Naive thymus-derived CD4-positive, alpha-beta T cell (primary cell): ENCODE data around the gene CEP97. TPM values are rescaled to one million over a fixed set of nuclear protein-coding genes. Genes with fewer than 3 reads are reported as not detected.
A peak's percentile ranks its signal among the peaks of the same experiment; 100 is the strongest.
"Not testable (repeated sequence)": the region's sequence is repeated elsewhere in the genome, so short reads cannot be mapped to it uniquely, and the experiment has no call there.

Source experiments
- ATAC-seq: fragments of 150-1000 bp; cut with Tn5 transposase; 2 replicates; pipeline ENCODE4 v1.10.0; 2021; ENCODE audit warnings: mild to moderate bottlenecking, moderate library complexity
- CTCF ChIA-PET: fragments of 350-600 bp; sonication (Branson Sonifier 250); formaldehyde crosslinking; loops from one replicate; lab custom pipeline; 2021; ENCODE audit warnings: antibody characterized with exemption; lab: Charles Lee
- POLR2A ChIA-PET: fragments of 350-600 bp; sonication (Branson Sonifier 250); formaldehyde crosslinking; loops from one replicate; lab custom pipeline; 2021; ENCODE audit warnings: antibody characterized with exemption, inconsistent platforms; lab: Charles Lee
- DNase-seq, 9 donors: peaks; one replicate each; pipeline versions ENCODE4 v3.0.0 to v3.0.0-alpha.2; 2020 to 2022; ENCODE audit warnings: mixed read lengths in 1 of 9
- H3K27ac ChIP-seq: one replicate; pipeline ENCODE4 v1.7.0; 2013; ENCODE audit warnings: mild to moderate bottlenecking, low read depth, low read length, moderate library complexity
- H3K27me3 ChIP-seq, 2 donors: one replicate each; pipeline ENCODE4 v1.7.0; 2013; ENCODE audit warnings: low read length in 2 of 2, mild to moderate bottlenecking in 2 of 2, moderate library complexity in 2 of 2; ENCODE audit not compliant: control insufficient read depth in 2 of 2, insufficient read depth in 2 of 2
- H3K36me3 ChIP-seq, 3 experiments: 1 replicate in 2 of 3; 2 replicates in 1 of 3; pipeline ENCODE4 v1.7.0; 2013; ENCODE audit warnings: low read length in 3 of 3, mild to moderate bottlenecking in 3 of 3, moderate library complexity in 1 of 3; ENCODE audit not compliant: insufficient read depth in 3 of 3, control insufficient read depth in 2 of 3
- H3K4me1 ChIP-seq, 2 donors: one replicate each; pipeline ENCODE4 v1.7.0; 2013; ENCODE audit warnings: low read length in 2 of 2, mild to moderate bottlenecking in 2 of 2, moderate library complexity in 1 of 2; ENCODE audit not compliant: control insufficient read depth in 2 of 2, insufficient read depth in 2 of 2
- H3K4me3 ChIP-seq: 2 replicates; pipeline ENCODE4 v1.7.0; 2013; ENCODE audit warnings: mild to moderate bottlenecking, low read length
- H3K9me3 ChIP-seq, 3 experiments: 1 replicate in 2 of 3; 2 replicates in 1 of 3; pipeline ENCODE4 v1.7.0; 2013; ENCODE audit warnings: low read length in 3 of 3; ENCODE audit not compliant: control insufficient read depth in 2 of 3
- H3K27ac Mint-ChIP-seq, 9 donors: one replicate each; pipeline ENCODE4 v1.8.0; 2020 to 2022; ENCODE audit warnings: mixed read lengths in 9 of 9, mild to moderate bottlenecking in 8 of 9, moderate library complexity in 5 of 9, inconsistent platforms in 2 of 9
- H3K27me3 Mint-ChIP-seq, 5 donors: one replicate each; pipeline ENCODE4 v1.8.0; 2021 to 2022; ENCODE audit warnings: mixed read lengths in 5 of 5, mild to moderate bottlenecking in 1 of 5
- H3K36me3 Mint-ChIP-seq, 5 donors: one replicate each; pipeline ENCODE4 v1.8.0; 2020 to 2022; ENCODE audit warnings: mixed read lengths in 5 of 5, mild to moderate bottlenecking in 3 of 5, inconsistent platforms in 1 of 5
- H3K4me1 Mint-ChIP-seq, 7 donors: one replicate each; pipeline ENCODE4 v1.8.0; 2020 to 2022; ENCODE audit warnings: mixed read lengths in 7 of 7, mild to moderate bottlenecking in 3 of 7, inconsistent platforms in 1 of 7
- H3K4me3 Mint-ChIP-seq, 10 donors: one replicate each; pipeline ENCODE4 v1.8.0; 2020 to 2022; ENCODE audit warnings: mild to moderate bottlenecking in 10 of 10, mixed read lengths in 10 of 10, moderate library complexity in 6 of 10, inconsistent platforms in 2 of 10
- H3K9me3 Mint-ChIP-seq, 11 donors: one replicate each; pipeline ENCODE4 v1.8.0; 2020 to 2022; ENCODE audit warnings: mixed read lengths in 11 of 11, mild to moderate bottlenecking in 4 of 11, inconsistent platforms in 1 of 11, moderate library complexity in 1 of 11
- intact Hi-C, 2 donors: fragments of 100-400 bp; cut with micrococcal nuclease; formaldehyde crosslinking; loops; one replicate each; pipeline ENCODE4 v1.15.1; 2023
- polyA plus RNA-seq, 2 donors: library from polyadenylated mRNA; unstranded; fragments of 300-500 nt; fragmentation: Illumina TruSeq; gene quantifications; one replicate each; pipeline ENCODE4 v1.2.3, GENCODE V29; 2021
- total RNA-seq, 6 experiments: library from RNA in 5 of 6; stranded (reverse) in 5 of 6; gene quantifications; 1 replicate in 5 of 6; 2 replicates in 1 of 6; pipeline ENCODE4 v1.2.3 and lab custom pipeline; 2021 to 2026

The CEP97 gene
- total and polyA plus RNA-seq, 7 experiments from 2014 or later: 3.4 to 21.7 (median 6.7) TPM

DNA sequence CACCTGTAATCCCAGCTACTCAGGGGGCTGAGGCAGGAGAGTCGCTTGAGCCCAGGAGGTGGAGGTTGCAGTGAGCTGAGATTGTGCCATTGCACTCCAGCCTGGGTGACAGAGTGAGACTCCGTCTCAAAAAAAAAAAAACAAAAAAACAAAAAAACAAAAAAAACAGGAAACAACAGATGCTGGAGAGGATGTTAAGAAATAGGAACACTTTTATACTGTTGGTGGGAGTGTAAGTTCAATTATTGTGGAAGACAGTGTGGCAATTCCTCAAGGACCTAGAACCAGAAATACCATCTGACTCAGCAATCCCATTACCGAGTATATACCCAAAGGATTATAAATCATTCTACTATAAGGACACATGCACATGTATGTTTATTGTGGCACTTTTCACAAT is 17.5 kb downstream of the CEP97 start:
- intact Hi-C loops, H3K27me3 Mint-ChIP-seq, H3K4me1 Mint-ChIP-seq, H3K36me3 ChIP-seq, H3K27me3 ChIP-seq, DNase-seq, H3K4me1 ChIP-seq, H3K4me3 ChIP-seq, H3K4me3 Mint-ChIP-seq, ATAC-seq, H3K9me3 ChIP-seq, H3K27ac ChIP-seq, CTCF ChIA-PET: not testable (repeated sequence)
- Mint-ChIP-seq H3K9me3 (peaks cover 0 to 30% (median 1%) of the 10 kb centered on the region in 11 donors), H3K36me3 (peaks cover 1 to 61% (median 27%) of the 10 kb centered on the region in 5 donors), H3K27ac (peak overlapping the region in 2 of 9 donors; percentile 25 to 78)
- POLR2A ChIA-PET: interaction anchor here (0.8 kb wide), 1 partner anchor 10 kb away, joined by 3 read pairs; no protein-coding TSS in a partner anchor

DNA sequence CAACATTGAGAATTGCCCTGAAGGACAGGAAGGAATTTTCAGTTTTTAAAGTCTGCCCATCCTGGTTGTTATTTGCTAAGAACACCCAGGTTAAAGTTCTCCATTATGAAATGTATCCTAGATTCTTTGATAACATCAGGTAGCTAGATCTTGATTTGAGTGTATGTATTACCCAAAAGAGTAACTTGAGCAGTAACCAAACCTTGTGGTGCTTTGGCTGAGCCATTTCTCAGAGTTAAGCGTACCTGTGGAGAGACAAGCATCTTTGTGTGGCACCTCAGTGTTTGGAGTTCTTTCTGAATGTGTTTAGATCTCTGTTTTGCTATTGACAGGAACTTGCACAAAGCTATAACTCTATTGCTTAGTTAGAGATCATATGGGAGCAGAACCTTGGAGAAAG is 20.4 kb downstream of the CEP97 start:
- Histone ChIP-seq H3K9me3 (no peaks in the 10 kb centered on the region), H3K36me3 (no peaks in the 10 kb centered on the region), H3K4me1 (no peaks in the 10 kb centered on the region), H3K27ac (no peak overlapping the region), H3K27me3 (no peaks in the 10 kb centered on the region), H3K4me3 (no peak overlapping the region)
- intact Hi-C loops: no loop called here
- Mint-ChIP-seq H3K27me3 (no peaks in the 10 kb centered on the region), H3K27ac (peak overlapping the region in 6 of 9 donors; percentile 1 to 85 (median 35)), H3K4me1 (peaks cover 0 to 7% (median 5%) of the 10 kb centered on the region in 7 donors), H3K9me3 (peaks cover 0 to 14% (median 3%) of the 10 kb centered on the region in 11 donors), H3K36me3 (peaks cover 0 to 51% (median 23%) of the 10 kb centered on the region in 5 donors), H3K4me3 (no peak overlapping the region)
- ChIA-PET CTCF (no interaction called here), POLR2A (interaction anchor here (0.8 kb wide), 1 partner anchor 17 kb away, joined by 4 read pairs; no protein-coding TSS in a partner anchor)
- ATAC-seq (no peak), DNase-seq (no peak)

DNA sequence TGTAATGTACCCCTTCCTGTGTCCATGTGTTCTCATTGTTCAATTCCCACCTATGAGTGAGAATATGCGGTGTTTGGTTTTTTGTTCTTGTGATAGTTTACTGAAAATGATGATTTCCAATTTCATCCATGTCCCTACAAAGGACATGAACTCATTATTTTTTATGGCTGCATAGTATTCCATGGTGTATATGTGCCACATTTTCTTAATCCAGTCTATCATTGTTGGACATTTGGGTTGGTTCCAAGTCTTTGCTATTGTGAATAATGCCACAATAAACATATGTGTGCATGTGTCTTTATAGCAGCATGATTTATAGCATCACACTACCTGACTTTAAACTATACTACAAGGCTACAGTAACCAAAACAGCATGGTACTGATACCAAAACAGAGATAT is 21.5 kb downstream of the CEP97 start:
- H3K4me1 ChIP-seq, intact Hi-C loops, H3K4me3 ChIP-seq, H3K4me3 Mint-ChIP-seq, H3K27me3 ChIP-seq, CTCF ChIA-PET, ATAC-seq, H3K27ac Mint-ChIP-seq, H3K27me3 Mint-ChIP-seq, H3K36me3 ChIP-seq, POLR2A ChIA-PET, DNase-seq, H3K27ac ChIP-seq, H3K9me3 ChIP-seq: not testable (repeated sequence)
- peaks cover 4 to 48% (median 28%) of the 10 kb centered on the region in 5 donors for H3K36me3 Mint-ChIP-seq
- peaks cover 0 to 12% (median 5%) of the 10 kb centered on the region in 7 donors for H3K4me1 Mint-ChIP-seq
- H3K9me3 Mint-ChIP-seq: peaks cover 0 to 13% (median 4%) of the 10 kb centered on the region in 11 donors

DNA sequence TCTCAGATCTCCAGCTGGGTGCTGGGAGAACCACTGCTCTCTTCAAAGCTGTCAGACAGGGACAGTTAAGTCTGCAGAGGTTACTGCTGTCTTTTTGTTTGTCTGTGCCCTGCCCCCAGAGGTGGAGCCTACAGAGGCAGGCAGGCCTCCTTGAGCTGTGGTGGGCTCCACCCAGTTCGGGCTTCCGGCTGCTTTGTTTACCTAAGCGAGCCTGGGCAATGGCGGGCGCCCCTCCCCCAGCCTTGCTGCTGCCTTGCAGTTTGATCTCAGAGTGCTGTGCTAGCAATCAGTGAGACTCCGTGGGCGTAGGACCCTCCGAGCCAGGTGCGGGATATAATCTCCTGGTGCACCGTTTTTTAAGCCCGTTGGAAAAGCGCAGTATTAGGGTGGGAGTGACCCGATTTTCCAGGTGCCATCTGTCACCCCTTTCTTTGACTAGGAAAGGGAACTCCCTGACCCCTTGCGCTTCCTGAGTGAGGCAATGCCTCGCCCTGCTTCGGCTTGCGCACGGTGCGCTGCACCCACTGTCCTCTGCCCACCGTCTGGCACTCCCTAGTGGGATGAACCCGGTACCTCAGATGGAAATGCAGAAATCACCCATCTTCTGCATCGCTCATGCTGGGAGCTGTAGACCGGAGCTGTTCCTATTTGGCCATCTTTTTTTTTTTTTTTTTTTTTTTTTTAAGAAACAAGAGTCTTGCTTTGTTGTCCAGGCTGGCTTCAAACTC is 29.1 kb downstream of the CEP97 start:
- H3K27ac ChIP-seq, ATAC-seq, H3K9me3 ChIP-seq, intact Hi-C loops, CTCF ChIA-PET, H3K4me1 ChIP-seq, H3K27me3 ChIP-seq, H3K27me3 Mint-ChIP-seq, H3K4me3 ChIP-seq: not testable (repeated sequence)
- Mint-ChIP-seq H3K9me3 (peaks cover 0 to 32% (median 9%) of the 10 kb centered on the region in 11 donors), H3K4me1 (peaks cover 4 to 13% (median 10%) of the 10 kb centered on the region in 7 donors), H3K27ac (peak overlapping the region in 2 of 9 donors; percentile 62 to 84), H3K36me3 (peaks cover 35 to 68% (median 56%) of the 10 kb centered on the region in 5 donors), H3K4me3 (peak overlapping the region in 2 of 10 donors; percentile 6 to 13)
- H3K36me3 ChIP-seq: peaks cover 0 to 22% (median 4%) of the 10 kb centered on the region in 3 experiments
- DNase-seq: peak in 5 of 9 donors; percentile 14 to 55 (median 20)
- POLR2A ChIA-PET: interaction anchor here (0.6 kb wide), 1 partner anchor 77 kb away, joined by 3 read pairs; no protein-coding TSS in a partner anchor

DNA sequence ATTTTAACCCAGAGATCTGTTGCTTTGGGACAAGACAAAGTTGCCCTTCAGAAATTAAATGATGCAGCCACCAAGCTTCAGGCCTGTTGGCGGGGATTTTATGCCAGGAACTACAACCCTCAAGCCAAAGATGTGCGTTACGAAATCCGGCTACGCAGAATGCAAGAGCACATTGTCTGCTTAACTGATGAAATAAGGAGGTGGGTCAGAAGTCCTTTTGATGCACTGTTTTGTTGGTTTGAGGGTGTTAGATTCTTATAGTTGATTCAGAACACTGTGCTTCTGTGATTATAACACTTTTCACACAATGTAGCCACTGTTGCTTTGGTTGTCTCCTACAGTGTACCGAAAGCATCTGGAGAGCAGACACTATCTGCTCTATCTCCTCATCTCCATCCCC is 33.8 kb downstream of the CEP97 start:
- H3K27ac ChIP-seq: no peak overlapping the region
- Mint-ChIP-seq H3K4me3 (no peak overlapping the region), H3K36me3 (peaks cover 40 to 71% (median 65%) of the 10 kb centered on the region in 5 donors), H3K27ac (peak overlapping the region in 1 of 9 donors; percentile 42), H3K4me1 (peaks cover 11 to 31% (median 23%) of the 10 kb centered on the region in 7 donors), H3K27me3 (no peaks in the 10 kb centered on the region), H3K9me3 (peaks cover 0 to 9% (median 2%) of the 10 kb centered on the region in 11 donors)
- H3K4me3 ChIP-seq: no peak overlapping the region
- no peaks in the 10 kb centered on the region for H3K27me3 ChIP-seq
- CTCF ChIA-PET: no interaction called here
- intact Hi-C loops: no loop called here
- no peaks in the 10 kb centered on the region for H3K9me3 ChIP-seq
- POLR2A ChIA-PET: no interaction called here
- peaks cover 0 to 22% (median 4%) of the 10 kb centered on the region in 3 experiments for H3K36me3 ChIP-seq
- ATAC-seq (peak; percentile 44), DNase-seq (no peak)
- H3K4me1 ChIP-seq: peaks cover 0 to 7% of the 10 kb centered on the region in 2 donors

DNA sequence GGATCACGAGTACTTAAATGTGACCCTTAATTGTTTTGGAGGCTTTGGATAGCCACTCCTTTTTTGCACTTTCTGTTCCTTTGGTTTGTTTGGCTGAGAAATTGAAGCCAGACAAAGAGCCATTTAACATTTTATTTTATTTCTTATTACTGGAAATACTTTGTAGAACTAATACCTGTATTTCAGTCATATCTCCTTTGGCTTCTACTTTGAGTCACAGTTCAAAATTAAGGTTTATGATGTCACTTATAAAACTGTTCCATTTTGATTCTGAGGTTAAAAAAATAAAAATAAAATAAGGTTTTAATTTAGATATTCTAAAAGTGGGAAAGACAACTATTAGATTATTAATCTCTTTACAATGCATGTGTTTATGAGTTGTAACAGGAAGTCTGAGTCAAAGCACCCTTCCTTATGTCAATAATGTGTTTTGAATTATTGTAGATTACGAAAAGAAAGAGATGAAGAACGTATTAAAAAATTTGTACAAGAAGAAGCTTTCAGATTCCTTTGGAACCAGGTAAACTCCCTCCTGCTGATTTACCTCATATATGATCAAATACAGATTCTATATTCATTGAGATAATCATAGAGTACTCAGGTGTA is 37.7 kb downstream of the CEP97 start:
- peaks cover 0 to 11% (median 4%) of the 10 kb centered on the region in 3 experiments for H3K36me3 ChIP-seq
- no peak overlapping the region for H3K27ac Mint-ChIP-seq
- peaks cover 28 to 55% (median 45%) of the 10 kb centered on the region in 5 donors for H3K36me3 Mint-ChIP-seq
- ChIA-PET POLR2A (no interaction called here), CTCF (no interaction called here)
- no peak overlapping the region for H3K4me3 ChIP-seq
- intact Hi-C loops: loop anchor here in 1 of 2 donors (10.0 kb wide), 1 partner anchor 1817 kb away; no protein-coding TSS in a partner anchor
- no peaks in the 10 kb centered on the region for H3K9me3 ChIP-seq
- H3K4me1 ChIP-seq: peaks cover 0 to 4% of the 10 kb centered on the region in 2 donors
- no peaks in the 10 kb centered on the region for H3K27me3 Mint-ChIP-seq
- no peak overlapping the region for H3K27ac ChIP-seq
- H3K4me3 Mint-ChIP-seq: no peak overlapping the region
- ATAC-seq (no peak), DNase-seq (no peak)
- H3K27me3 ChIP-seq: no peaks in the 10 kb centered on the region
- no peaks in the 10 kb centered on the region for H3K9me3 Mint-ChIP-seq
- H3K4me1 Mint-ChIP-seq: peaks cover 9 to 23% (median 14%) of the 10 kb centered on the region in 7 donors
